ENCODE data around the gene CCDC73.
"Not testable (repeated sequence)": the region's sequence is repeated elsewhere in the genome, so short reads cannot be mapped to it uniquely, and the experiment has no call there.

DNA sequence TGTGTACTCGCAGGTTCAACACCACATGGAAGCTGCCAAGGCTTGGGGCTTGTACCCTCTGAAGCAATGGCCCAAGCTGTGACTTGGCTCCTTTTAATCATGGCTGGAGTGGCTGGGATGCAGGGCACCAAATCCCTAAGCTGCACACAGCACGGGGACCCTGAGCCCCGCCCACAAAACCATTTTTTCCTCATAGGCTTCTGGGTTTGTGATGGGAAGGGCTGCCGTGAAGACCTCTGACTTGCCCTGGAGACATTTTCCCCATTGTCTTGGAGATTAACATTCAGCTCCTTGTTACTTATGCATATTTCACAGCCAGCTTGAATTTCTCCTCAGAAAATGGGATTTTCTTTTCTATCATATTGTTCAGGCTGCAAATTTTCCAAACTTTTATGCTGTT, 185.6 kb downstream of the CCDC73 start:
- TF ChIP-seq E2F5 (CRISPR knock-in tag; IDR thresholded peaks at IDR 0.05); CTCF (IDR thresholded peaks at IDR 0.05); CREM (CRISPR knock-in tag; IDR thresholded peaks at IDR 0.05); EMX1 (CRISPR knock-in tag; IDR thresholded peaks at IDR 0.05): not testable (repeated sequence)
